KMS-11 (cell line): ENCODE measurements around the gene MPPED1.

Experiments
- H2AFZ ChIP-seq: fragments of 200-600 bp; sonication (generic); 2 replicates; pipeline ENCODE4 v1.6.1; 2016; ENCODE audit warnings: antibody characterized with exemption, mixed run types, low read depth
- H3K27ac ChIP-seq: fragments of 200-600 bp; sonication (generic); 2 replicates; pipeline ENCODE4 v1.6.1; 2016; ENCODE audit warnings: mild to moderate bottlenecking, mixed run types
- H3K27me3 ChIP-seq: fragments of 200-600 bp; sonication (generic); 2 replicates; pipeline ENCODE4 v1.6.1; 2017; ENCODE audit warnings: mild to moderate bottlenecking, low read depth, mixed run types, moderate library complexity; ENCODE audit not compliant: insufficient read depth
- H3K36me3 ChIP-seq: fragments of 200-600 bp; sonication (generic); 2 replicates; pipeline ENCODE4 v1.6.1; 2017; ENCODE audit warnings: mild to moderate bottlenecking, mixed run types; ENCODE audit not compliant: insufficient read depth
- H3K4me1 ChIP-seq: fragments of 200-600 bp; sonication (generic); 2 replicates; pipeline ENCODE4 v1.6.1; 2016; ENCODE audit warnings: mild to moderate bottlenecking, low read depth, mixed run types; ENCODE audit not compliant: poor library complexity, severe bottlenecking
- H3K4me2 ChIP-seq: fragments of 200-600 bp; sonication (generic); 2 replicates; pipeline ENCODE4 v1.7.0; 2016; ENCODE audit warnings: mild to moderate bottlenecking, mixed run types
- H3K4me3 ChIP-seq: fragments of 200-600 bp; sonication (generic); IDR thresholded peaks from 2 replicates; pipeline ENCODE4 v1.6.1; 2017; ENCODE audit warnings: low read depth, low read length, mixed read lengths; ENCODE audit not compliant: insufficient read depth
- H3K79me2 ChIP-seq: fragments of 200-600 bp; sonication (generic); 2 replicates; pipeline ENCODE4 v1.6.1; 2016; ENCODE audit warnings: low read depth, mixed run types; ENCODE audit not compliant: insufficient read depth
- H3K9ac ChIP-seq: fragments of 200-600 bp; sonication (generic); 2 replicates; pipeline ENCODE4 v1.6.1; 2016; ENCODE audit warnings: mild to moderate bottlenecking, mixed run types
- H4K20me1 ChIP-seq: fragments of 200-600 bp; sonication (generic); 2 replicates; pipeline ENCODE4 v1.6.1; 2016; ENCODE audit warnings: mild to moderate bottlenecking, mixed run types; ENCODE audit not compliant: insufficient read depth
- TF ChIP-seq, protein P1 (sequence below): fragments of 200-600 bp; sonication (generic); conservative IDR thresholded peaks from 2 replicates; pipeline ENCODE4 v1.6.1; 2017; ENCODE audit warnings: low read depth, mild to moderate bottlenecking, antibody characterized with exemption, low read length, moderate library complexity, mixed read lengths

Gene MPPED1

DNA sequence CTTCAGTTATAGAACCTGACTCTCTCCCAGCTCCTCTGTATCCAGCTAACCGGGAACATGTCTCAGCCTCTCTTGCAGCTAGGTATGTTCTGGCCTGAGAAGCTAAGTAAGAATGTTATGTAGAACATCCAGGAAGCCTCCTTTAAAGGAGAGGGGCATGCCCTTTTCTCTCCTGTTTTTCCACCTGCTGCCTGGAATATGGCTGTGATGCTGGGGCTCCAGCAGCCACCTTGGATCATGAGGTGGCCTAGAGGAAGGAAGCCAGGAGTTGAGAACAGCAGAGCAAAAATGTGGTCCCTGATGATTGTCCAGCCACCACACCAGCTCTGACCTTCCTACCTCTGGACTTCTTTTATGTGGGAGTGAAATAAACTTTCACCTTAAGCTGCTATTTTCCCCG, 117.6 kb downstream of the MPPED1 start:
- Histone ChIP-seq H3K27me3 (peaks cover 2% of the 10 kb centered on the region; the same call in 1 of the 2 replicates), H4K20me1 (no peaks in the 10 kb centered on the region), H2AFZ (no peak overlapping the region), H3K9ac (no peak overlapping the region), H3K4me3 (no peak overlapping the region), H3K4me1 (no peaks in the 10 kb centered on the region), H3K36me3 (no peaks in the 10 kb centered on the region), H3K79me2 (no peaks in the 10 kb centered on the region), H3K27ac (no peak overlapping the region), H3K4me2 (no peak overlapping the region)
- TF ChIP-seq, protein P1, sequence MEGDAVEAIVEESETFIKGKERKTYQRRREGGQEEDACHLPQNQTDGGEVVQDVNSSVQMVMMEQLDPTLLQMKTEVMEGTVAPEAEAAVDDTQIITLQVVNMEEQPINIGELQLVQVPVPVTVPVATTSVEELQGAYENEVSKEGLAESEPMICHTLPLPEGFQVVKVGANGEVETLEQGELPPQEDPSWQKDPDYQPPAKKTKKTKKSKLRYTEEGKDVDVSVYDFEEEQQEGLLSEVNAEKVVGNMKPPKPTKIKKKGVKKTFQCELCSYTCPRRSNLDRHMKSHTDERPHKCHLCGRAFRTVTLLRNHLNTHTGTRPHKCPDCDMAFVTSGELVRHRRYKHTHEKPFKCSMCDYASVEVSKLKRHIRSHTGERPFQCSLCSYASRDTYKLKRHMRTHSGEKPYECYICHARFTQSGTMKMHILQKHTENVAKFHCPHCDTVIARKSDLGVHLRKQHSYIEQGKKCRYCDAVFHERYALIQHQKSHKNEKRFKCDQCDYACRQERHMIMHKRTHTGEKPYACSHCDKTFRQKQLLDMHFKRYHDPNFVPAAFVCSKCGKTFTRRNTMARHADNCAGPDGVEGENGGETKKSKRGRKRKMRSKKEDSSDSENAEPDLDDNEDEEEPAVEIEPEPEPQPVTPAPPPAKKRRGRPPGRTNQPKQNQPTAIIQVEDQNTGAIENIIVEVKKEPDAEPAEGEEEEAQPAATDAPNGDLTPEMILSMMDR = no peak

DNA sequence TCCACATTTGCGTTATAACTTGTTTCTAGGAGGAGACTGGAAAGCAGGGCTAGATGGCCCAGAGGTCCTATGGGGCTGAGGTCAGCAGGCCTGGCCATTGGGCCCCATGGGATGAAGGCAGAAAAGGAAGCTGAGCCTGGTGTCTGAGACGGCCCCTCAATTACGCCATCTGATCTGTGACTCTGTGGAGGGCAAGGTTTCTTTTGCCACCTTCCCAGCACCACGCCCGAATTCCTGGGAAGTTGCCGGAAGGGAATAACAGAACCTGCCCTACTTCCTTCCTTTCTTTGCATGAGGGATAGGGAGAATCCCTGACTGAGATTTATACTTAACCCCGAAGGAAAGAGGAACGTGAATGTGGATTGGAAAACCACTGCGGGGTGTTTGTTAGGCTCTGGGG, 118.1 kb downstream of the MPPED1 start:
- Histone ChIP-seq H3K36me3 (no peaks in the 10 kb centered on the region), H3K4me2 (no peak overlapping the region), H4K20me1 (no peaks in the 10 kb centered on the region), H3K4me3 (no peak overlapping the region), H2AFZ (no peak overlapping the region), H3K27ac (no peak overlapping the region), H3K79me2 (no peaks in the 10 kb centered on the region), H3K27me3 (peaks cover 2% of the 10 kb centered on the region; the same call in 1 of the 2 replicates), H3K9ac (no peak overlapping the region), H3K4me1 (no peaks in the 10 kb centered on the region)
- TF ChIP-seq, protein P1 = no peak

DNA sequence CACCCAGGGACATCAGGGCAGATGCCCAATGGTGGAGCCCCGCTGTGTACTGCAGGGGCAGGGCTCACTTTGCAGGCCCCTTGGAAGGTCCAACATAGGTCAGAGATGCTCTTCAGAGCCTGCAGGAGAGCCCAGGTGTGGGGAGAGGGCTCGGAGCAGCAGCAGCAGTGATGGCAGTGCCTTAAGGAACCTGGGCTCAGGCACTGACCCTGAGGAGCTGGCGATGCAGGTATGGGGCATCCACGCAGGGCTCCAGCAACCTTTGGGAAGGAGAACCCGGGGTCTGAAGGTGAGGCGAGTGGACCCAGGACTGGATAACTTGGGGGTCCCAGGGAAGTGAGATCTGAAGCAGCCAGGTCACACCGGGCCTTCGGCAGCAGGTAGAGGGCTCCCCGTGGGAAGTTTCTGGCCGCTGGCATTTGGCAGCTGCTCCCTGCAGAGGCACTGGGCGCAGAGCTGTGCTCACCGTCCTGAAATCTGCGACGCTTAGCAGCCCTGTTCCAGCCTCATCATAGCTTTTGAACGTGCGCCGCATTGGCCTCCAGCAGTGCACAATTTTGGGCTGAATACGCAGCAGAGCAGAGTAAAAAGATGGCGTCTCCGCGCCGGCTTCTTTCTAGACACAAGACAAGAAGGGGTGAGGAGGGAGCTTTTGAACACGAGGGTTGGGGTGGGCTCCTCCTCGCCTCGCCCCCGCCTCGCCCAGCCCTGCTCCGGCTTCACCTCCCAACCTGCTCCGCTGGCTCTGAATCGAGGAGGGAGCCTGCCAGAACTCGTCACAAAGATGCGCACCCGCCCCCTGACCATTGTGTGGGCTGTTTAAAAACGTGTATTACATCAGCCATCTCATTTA, 118.8 kb downstream of the MPPED1 start:
- Histone ChIP-seq H3K27ac (no peak overlapping the region), H4K20me1 (no peaks in the 10 kb centered on the region)
- TF ChIP-seq, protein P1 = no peak

DNA sequence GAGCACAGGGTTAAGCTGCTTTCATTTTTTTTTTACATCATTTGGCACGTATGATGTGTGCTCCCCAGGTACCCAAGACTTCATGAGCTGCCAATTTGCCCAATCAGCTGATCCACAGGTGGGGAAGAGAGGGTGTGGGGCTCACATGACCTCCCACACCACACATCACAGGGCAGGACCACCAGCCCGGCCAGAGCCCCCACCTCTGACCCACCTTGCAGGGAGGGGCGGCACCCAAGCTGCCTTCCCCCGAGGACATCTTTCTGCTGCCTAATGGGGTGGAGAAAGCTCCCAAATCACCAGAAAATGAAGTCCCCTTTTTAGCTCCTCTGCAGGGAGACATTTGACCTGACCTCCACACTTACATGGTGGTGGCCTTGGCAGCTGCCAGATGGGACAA, 119.8 kb downstream of the MPPED1 start:
- no peak overlapping the region for H3K4me3 ChIP-seq
- TF ChIP-seq, protein P1 = no peak
- peaks cover 15% of the 10 kb centered on the region; the same call in 1 of the 2 replicates for H3K27me3 ChIP-seq
- H3K79me2 ChIP-seq = no peaks in the 10 kb centered on the region
- no peaks in the 10 kb centered on the region for H3K4me1 ChIP-seq
- no peak overlapping the region for H3K4me2 ChIP-seq
- H2AFZ ChIP-seq = no peak overlapping the region
- H3K9ac ChIP-seq = no peak overlapping the region
- no peak overlapping the region for H3K27ac ChIP-seq
- no peaks in the 10 kb centered on the region for H4K20me1 ChIP-seq
- H3K36me3 ChIP-seq = no peaks in the 10 kb centered on the region

More for the DNA sequence above, 118.8 kb downstream of the MPPED1 start:
- Histone ChIP-seq H3K27me3 (peaks cover 7% of the 10 kb centered on the region; the same call in 1 of the 2 replicates), H3K4me3 (no peak overlapping the region), H3K36me3 (no peaks in the 10 kb centered on the region), H2AFZ (no peak overlapping the region), H3K9ac (no peak overlapping the region), H3K79me2 (no peaks in the 10 kb centered on the region), H3K4me1 (no peaks in the 10 kb centered on the region), H3K4me2 (no peak overlapping the region)
